Prostate gland (tissue), 2 donors: ENCODE results near the gene FBXL17.

Source experiments
- CTCF ChIP-seq, 4 experiments: fragments of 200-600 bp in 2 of 4; fragments of 450-650 bp in 2 of 4; sonication (generic) in 2 of 4; IDR thresholded peaks; 1 replicate in 3 of 4; 2 replicates in 1 of 4; pipeline ENCODE4 v1.5.1; 2016 to 2019; ENCODE audit warnings: antibody characterized with exemption in 4 of 4, mild to moderate bottlenecking in 2 of 4, moderate library complexity in 2 of 4
- POLR2A ChIP-seq: fragments of 450-650 bp; IDR thresholded peaks from one replicate; pipeline ENCODE4 v1.6.1; 2016; ENCODE audit warnings: antibody characterized with exemption, mild to moderate bottlenecking
- POLR2AphosphoS5 ChIP-seq: sonication (generic); formaldehyde crosslinking; IDR thresholded peaks from one replicate; pipeline ENCODE4 v1.6.1; 2017; ENCODE audit warnings: antibody characterized with exemption

GRCh38 chr5:107985144-107985543, 396.8 kb downstream of the FBXL17 start:
- TF ChIP-seq POLR2AphosphoS5 (no peak), POLR2A (no peak), CTCF (IDR thresholded peaks at IDR 0.05) (no peak)
